A549 (cell line): Measurements from ENCODE around the gene CACNA1C.

Experiments used
- BHLHE40 ChIP-seq: IDR thresholded peaks from 2 replicates; pipeline ENCODE4 v1.6.1; 2012; ENCODE audit warnings: low read depth, low read length, inconsistent platforms
- CTCF ChIP-seq: fragments of >200 bp; sonication (Bioruptor Twin); formaldehyde crosslinking; IDR thresholded peaks from 3 replicates; pipeline ENCODE4 v1.5.1; 2016
- EP300 ChIP-seq, 2 experiments: fragments of >200 bp; sonication (Bioruptor Twin); formaldehyde crosslinking; IDR thresholded peaks; 2 replicates in 1 of 2; 3 replicates in 1 of 2; pipeline ENCODE4 v1.6.1; 2016 to 2017
- MAZ ChIP-seq: fragments of 150-350 bp; IDR thresholded peaks from 2 replicates; pipeline ENCODE4 v1.6.1; 2014; ENCODE audit warnings: antibody characterized with exemption, low read depth, low read length, borderline replicate concordance

- no peak for TF ChIP-seq EP300 (IDR thresholded peaks at IDR 0.05)
- TF ChIP-seq CTCF = no peak
- TF ChIP-seq MAZ = no peak
- TF ChIP-seq BHLHE40 = no peak
These were observed 239.2 kb downstream of the CACNA1C start for GRCh38 chr12:2291947-2292346.
